SK-N-MC (cell line): Measurements from ENCODE around the gene TRIM44.

ENCODE experiments used
- EZH2 ChIP-seq: fragments of 200-600 bp; sonication (generic); IDR thresholded peaks from one replicate; pipeline ENCODE4 v1.6.1; 2017; ENCODE audit warnings: antibody characterized with exemption
- FOXP2 ChIP-seq: optimal IDR thresholded peaks from 2 replicates; pipeline ENCODE3; 2011; ENCODE audit warnings: mild to moderate bottlenecking, moderate library complexity; ENCODE audit not compliant: insufficient read depth; ENCODE audit errors: extremely low read length, control extremely low read depth
- POLR2AphosphoS5 ChIP-seq: IDR thresholded peaks from 2 replicates; pipeline ENCODE4 v1.6.1; 2012; ENCODE audit warnings: mild to moderate bottlenecking, low read depth, low read length, borderline replicate concordance

DNA sequence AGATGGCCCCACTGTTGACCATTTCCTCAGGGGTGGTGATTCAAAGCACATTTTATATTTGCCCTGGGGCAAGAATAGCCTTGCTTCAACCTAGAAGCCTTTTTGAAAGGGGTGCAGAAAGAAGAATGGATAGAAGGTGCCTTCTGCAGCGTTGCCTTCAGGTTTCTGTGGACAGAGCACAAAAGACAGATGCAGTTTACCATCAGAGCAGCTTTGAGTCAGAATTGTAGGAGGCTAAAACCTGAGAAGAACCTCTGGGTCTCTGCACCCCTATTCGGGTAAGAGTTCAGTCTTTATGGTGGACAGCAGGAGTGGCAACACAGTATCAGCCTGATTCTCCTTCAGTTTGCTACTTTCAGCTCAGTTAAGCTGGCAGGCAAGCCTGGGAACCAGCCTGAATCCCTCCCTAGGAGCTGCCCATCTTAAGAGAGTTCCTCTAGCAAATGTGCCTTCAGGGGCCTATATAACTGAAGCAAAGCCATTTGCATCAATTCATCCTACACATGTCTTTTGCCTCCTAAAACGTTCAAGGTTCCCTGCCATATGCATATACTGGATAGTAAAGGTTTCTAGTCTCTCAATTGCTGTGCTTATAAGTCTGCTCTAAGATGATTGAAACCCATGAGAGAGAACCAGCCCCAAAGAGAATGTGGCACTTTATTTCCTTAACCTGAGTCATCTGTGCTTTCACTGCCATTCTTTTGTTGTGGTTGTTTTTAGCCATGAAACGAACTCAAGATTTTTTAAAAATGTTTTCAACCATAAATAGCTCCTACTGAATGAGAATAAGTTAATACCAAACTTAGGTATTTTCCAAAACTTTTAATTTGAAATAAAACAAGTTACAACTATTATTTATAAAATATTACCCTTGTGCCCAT is 123.0 kb downstream of the TRIM44 start:
- TF ChIP-seq POLR2AphosphoS5, result no peak
- TF ChIP-seq EZH2, result no peak
- no peak for TF ChIP-seq FOXP2
